ENCODE results near the gene ZNF362. TPM values are rescaled to one million over a fixed set of nuclear protein-coding genes. Genes with fewer than 3 reads are reported as not detected.

Gene ZNF362
- total and polyA plus RNA-seq, 2 donors (not counting 1 experiment from before 2014, with no cell fraction given): 3.8 to 5.7 TPM

GRCh38 chr1:33228935-33229487 lies 27.3 kb upstream of the ZNF362 start:
- H3K36me3 ChIP-seq (ENCODE audit: control insufficient read depth, insufficient read depth, low read length): no peaks in the 10 kb centered on the region
- peaks cover 6% of the 10 kb centered on the region for H3K27me3 ChIP-seq (ENCODE audit: control insufficient read depth, insufficient read depth, low read length)
- no peak overlapping the region for H2AFZ ChIP-seq (ENCODE audit: low read length)
- TF ChIP-seq, protein P1, sequence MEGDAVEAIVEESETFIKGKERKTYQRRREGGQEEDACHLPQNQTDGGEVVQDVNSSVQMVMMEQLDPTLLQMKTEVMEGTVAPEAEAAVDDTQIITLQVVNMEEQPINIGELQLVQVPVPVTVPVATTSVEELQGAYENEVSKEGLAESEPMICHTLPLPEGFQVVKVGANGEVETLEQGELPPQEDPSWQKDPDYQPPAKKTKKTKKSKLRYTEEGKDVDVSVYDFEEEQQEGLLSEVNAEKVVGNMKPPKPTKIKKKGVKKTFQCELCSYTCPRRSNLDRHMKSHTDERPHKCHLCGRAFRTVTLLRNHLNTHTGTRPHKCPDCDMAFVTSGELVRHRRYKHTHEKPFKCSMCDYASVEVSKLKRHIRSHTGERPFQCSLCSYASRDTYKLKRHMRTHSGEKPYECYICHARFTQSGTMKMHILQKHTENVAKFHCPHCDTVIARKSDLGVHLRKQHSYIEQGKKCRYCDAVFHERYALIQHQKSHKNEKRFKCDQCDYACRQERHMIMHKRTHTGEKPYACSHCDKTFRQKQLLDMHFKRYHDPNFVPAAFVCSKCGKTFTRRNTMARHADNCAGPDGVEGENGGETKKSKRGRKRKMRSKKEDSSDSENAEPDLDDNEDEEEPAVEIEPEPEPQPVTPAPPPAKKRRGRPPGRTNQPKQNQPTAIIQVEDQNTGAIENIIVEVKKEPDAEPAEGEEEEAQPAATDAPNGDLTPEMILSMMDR (conservative IDR thresholded peaks at IDR 0.05 in 1 of 2, IDR thresholded peaks at IDR 0.05 in 1 of 2; ENCODE audit: low read depth in 1 of 2, low read length in 2 of 2): no peak
- TF ChIP-seq EZH2 (IDR thresholded peaks at IDR 0.05; ENCODE audit: low read length, missing control alignments): no peak
- H3K27ac ChIP-seq (ENCODE audit: insufficient read depth, low read length): no peak overlapping the region
- DNase-seq (ENCODE audit: low read depth in 2 of 2): peak; percentile 86 to 91
- no peak overlapping the region for H3K4me2 ChIP-seq (ENCODE audit: extremely low read depth, insufficient read depth, low read length)
- H3K4me3 ChIP-seq (replicated peaks in 1 of 4; ENCODE audit: control extremely low read depth in 1 of 4, insufficient read depth in 1 of 4, low read depth in 3 of 4, low read length in 4 of 4): no peak overlapping the region
- no peaks in the 10 kb centered on the region for H4K20me1 ChIP-seq (ENCODE audit: control insufficient read depth, extremely low read depth, insufficient read depth, low read length)
- H3K79me2 ChIP-seq (ENCODE audit: control insufficient read depth, insufficient read depth, low read length): no peaks in the 10 kb centered on the region
- no peak overlapping the region for H3K9ac ChIP-seq (ENCODE audit: insufficient read depth, low read length)
- H3K4me1 ChIP-seq (ENCODE audit: control insufficient read depth, extremely low read depth, insufficient read depth, low read length): no peaks in the 10 kb centered on the region
- H3K9me3 ChIP-seq (ENCODE audit: control insufficient read depth, insufficient read depth, low read depth, low read length): no peaks in the 10 kb centered on the region

- Histone ChIP-seq H3K4me3 (replicated peaks in 1 of 4; ENCODE audit: control extremely low read depth in 1 of 4, insufficient read depth in 1 of 4, low read depth in 3 of 4, low read length in 4 of 4) (no peak overlapping the region), H3K4me1 (ENCODE audit: control insufficient read depth, extremely low read depth, insufficient read depth, low read length) (no peaks in the 10 kb centered on the region), H3K9me3 (ENCODE audit: control insufficient read depth, insufficient read depth, low read depth, low read length) (no peaks in the 10 kb centered on the region), H3K36me3 (ENCODE audit: control insufficient read depth, insufficient read depth, low read length) (no peaks in the 10 kb centered on the region), H3K27ac (ENCODE audit: insufficient read depth, low read length) (no peak overlapping the region), H3K27me3 (ENCODE audit: control insufficient read depth, insufficient read depth, low read length) (peaks cover 6% of the 10 kb centered on the region), H3K9ac (ENCODE audit: insufficient read depth, low read length) (no peak overlapping the region), H3K79me2 (ENCODE audit: control insufficient read depth, insufficient read depth, low read length) (no peaks in the 10 kb centered on the region), H3K4me2 (ENCODE audit: extremely low read depth, insufficient read depth, low read length) (no peak overlapping the region), H2AFZ (ENCODE audit: low read length) (no peak overlapping the region), H4K20me1 (ENCODE audit: control insufficient read depth, extremely low read depth, insufficient read depth, low read length) (no peaks in the 10 kb centered on the region)
- TF ChIP-seq, protein P1 (conservative IDR thresholded peaks at IDR 0.05 in 1 of 2, IDR thresholded peaks at IDR 0.05 in 1 of 2; ENCODE audit: low read depth in 1 of 2, low read length in 2 of 2): no peak
- no peak for TF ChIP-seq EZH2 (IDR thresholded peaks at IDR 0.05; ENCODE audit: low read length, missing control alignments)
- no peak for DNase-seq (ENCODE audit: low read depth in 2 of 2)
These were observed 25.1 kb upstream of the ZNF362 start for GRCh38 chr1:33231166-33231565.

DNA sequence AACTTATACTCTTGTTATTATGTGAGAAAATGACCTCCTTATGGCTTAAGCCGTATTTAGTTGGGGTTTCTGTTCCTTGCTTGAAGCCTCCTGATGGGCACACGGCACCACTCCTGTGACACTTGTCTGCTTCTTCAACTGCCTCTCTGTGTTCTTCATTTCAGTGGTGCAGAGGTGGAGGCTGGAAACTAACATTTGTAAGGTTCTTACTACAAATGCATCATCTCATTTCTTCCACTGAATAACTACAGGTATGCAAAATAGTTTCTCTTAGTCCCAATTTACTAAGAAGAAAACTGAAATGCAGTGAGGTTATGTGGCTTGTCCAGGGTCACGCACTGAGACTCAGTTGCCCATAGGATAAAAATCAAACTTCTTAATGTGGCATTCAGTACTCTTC lies 23.6 kb upstream of the ZNF362 start:
- Histone ChIP-seq H3K27me3 (ENCODE audit: control insufficient read depth, insufficient read depth, low read length) (peaks cover 6% of the 10 kb centered on the region), H3K4me3 (replicated peaks in 1 of 4; ENCODE audit: control extremely low read depth in 1 of 4, insufficient read depth in 1 of 4, low read depth in 3 of 4, low read length in 4 of 4) (no peak overlapping the region), H3K4me1 (ENCODE audit: control insufficient read depth, extremely low read depth, insufficient read depth, low read length) (no peaks in the 10 kb centered on the region), H3K9me3 (ENCODE audit: control insufficient read depth, insufficient read depth, low read depth, low read length) (no peaks in the 10 kb centered on the region), H3K36me3 (ENCODE audit: control insufficient read depth, insufficient read depth, low read length) (no peaks in the 10 kb centered on the region), H4K20me1 (ENCODE audit: control insufficient read depth, extremely low read depth, insufficient read depth, low read length) (no peaks in the 10 kb centered on the region), H3K4me2 (ENCODE audit: extremely low read depth, insufficient read depth, low read length) (no peak overlapping the region), H3K27ac (ENCODE audit: insufficient read depth, low read length) (no peak overlapping the region), H3K9ac (ENCODE audit: insufficient read depth, low read length) (no peak overlapping the region), H3K79me2 (ENCODE audit: control insufficient read depth, insufficient read depth, low read length) (no peaks in the 10 kb centered on the region), H2AFZ (ENCODE audit: low read length) (no peak overlapping the region)
- TF ChIP-seq, protein P1 (conservative IDR thresholded peaks at IDR 0.05 in 1 of 2, IDR thresholded peaks at IDR 0.05 in 1 of 2; ENCODE audit: low read depth in 1 of 2, low read length in 2 of 2): no peak
- TF ChIP-seq EZH2 (IDR thresholded peaks at IDR 0.05; ENCODE audit: low read length, missing control alignments): no peak
- no peak for DNase-seq (ENCODE audit: low read depth in 2 of 2)
